HFF-Myc (cell line): ENCODE measurements around the gene ZSCAN20.
A peak's percentile ranks its signal among the peaks of the same experiment; 100 is the strongest.

Experiments
- DNase-seq: peaks from one replicate; pipeline ENCODE4 v3.0.0-alpha.2; 2011; ENCODE audit warnings: low read depth; ENCODE audit errors: extremely low read depth
- H3K4me3 ChIP-seq: replicated peaks from 2 replicates; pipeline ENCODE4 v1.5.1; 2011; ENCODE audit warnings: low read depth, mild to moderate bottlenecking, control low read depth, low read length
- TF ChIP-seq, protein P1 (sequence below): IDR thresholded peaks from 2 replicates; pipeline ENCODE4 v1.5.1; 2012; ENCODE audit warnings: mild to moderate bottlenecking, low read depth, low read length, control low read depth; ENCODE audit errors: missing control alignments

The ZSCAN20 gene

DNA sequence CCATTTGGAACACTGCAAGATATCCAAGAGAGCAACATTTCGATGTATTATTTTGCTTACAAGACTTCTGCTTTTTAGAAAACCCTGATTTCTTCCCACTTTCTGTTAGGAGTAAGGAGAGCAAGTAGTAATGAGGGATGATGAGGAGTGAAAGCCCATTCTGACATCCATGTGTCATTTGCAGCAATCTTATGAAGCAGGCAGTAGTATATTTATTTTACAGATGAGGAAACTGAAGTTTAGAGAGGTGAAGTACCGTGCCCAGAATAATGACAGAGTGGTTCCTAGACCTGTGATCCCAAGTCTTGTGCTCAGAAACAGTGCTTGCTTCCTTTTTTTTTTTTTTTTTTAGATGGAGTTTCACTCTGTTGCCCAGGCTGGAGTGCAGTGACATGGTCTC, 7.1 kb upstream of the ZSCAN20 start:
- TF ChIP-seq, protein P1, sequence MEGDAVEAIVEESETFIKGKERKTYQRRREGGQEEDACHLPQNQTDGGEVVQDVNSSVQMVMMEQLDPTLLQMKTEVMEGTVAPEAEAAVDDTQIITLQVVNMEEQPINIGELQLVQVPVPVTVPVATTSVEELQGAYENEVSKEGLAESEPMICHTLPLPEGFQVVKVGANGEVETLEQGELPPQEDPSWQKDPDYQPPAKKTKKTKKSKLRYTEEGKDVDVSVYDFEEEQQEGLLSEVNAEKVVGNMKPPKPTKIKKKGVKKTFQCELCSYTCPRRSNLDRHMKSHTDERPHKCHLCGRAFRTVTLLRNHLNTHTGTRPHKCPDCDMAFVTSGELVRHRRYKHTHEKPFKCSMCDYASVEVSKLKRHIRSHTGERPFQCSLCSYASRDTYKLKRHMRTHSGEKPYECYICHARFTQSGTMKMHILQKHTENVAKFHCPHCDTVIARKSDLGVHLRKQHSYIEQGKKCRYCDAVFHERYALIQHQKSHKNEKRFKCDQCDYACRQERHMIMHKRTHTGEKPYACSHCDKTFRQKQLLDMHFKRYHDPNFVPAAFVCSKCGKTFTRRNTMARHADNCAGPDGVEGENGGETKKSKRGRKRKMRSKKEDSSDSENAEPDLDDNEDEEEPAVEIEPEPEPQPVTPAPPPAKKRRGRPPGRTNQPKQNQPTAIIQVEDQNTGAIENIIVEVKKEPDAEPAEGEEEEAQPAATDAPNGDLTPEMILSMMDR, result no peak
- no peak overlapping the region for H3K4me3 ChIP-seq
- no peak for DNase-seq

DNA sequence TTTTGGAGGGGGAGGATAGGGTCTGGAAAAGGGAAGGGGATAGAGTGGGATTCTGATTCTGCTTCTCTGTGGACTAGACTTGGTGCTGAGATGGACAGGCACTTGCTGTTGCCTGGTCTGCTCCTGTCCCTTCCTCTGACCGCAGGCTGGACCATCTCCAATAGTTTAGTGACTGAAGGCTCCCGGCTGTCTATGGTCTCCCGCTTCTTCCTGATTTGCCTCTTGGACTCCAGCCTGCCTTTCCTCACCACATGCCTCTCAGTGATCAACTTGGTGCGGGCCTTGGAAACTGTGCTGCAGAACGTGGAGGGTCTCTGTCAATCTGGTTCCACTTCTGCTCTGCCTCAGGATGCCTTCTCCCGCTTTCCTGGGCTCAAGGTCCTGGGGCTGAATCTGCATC, 6.3 kb upstream of the ZSCAN20 start:
- no peak for DNase-seq
- TF ChIP-seq, protein P1, result no peak
- H3K4me3 ChIP-seq, result no peak overlapping the region

DNA sequence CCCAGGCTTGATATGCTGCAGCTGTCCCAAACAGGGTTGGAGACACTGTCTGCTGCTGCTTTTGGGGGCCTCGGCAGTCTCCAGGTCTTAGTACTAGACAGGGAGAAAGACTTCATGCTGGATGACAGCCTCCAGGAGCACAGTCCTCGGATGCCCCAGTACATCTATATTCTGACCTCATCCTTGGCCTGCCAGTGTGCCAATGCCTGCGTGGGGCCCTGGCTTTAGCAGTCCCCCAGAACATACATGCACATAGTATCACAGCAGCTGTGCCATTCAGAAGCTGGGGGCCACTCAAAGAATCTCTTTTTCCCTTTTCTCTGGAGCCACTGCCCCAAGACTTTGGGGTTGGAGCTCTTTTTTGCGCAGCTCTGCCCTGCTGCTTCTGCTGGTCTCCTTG, 4.4 kb upstream of the ZSCAN20 start:
- H3K4me3 ChIP-seq, result no peak overlapping the region
- DNase-seq, result no peak
- TF ChIP-seq, protein P1, result no peak

DNA sequence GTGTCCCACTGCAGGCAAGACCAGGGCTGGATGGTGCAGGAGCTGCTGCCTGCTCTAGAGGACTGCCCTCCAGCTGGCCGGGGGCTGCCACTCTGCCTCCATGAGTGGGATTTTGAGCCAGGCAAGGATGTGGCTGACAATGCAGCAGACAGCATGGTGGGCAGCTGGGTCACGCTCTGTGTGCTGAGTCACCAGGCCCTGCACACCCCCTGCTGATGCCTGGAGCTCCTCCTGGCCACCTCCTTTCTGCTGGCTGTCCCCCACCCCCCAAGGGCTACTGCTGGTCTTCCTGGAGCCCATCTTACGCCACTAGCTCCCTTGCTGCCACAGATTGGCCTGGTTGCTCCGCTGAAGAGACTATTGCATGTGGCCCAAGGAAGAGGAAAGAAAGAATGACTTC, 3.9 kb upstream of the ZSCAN20 start:
- TF ChIP-seq, protein P1, result no peak
- no peak for DNase-seq
- no peak overlapping the region for H3K4me3 ChIP-seq

DNA sequence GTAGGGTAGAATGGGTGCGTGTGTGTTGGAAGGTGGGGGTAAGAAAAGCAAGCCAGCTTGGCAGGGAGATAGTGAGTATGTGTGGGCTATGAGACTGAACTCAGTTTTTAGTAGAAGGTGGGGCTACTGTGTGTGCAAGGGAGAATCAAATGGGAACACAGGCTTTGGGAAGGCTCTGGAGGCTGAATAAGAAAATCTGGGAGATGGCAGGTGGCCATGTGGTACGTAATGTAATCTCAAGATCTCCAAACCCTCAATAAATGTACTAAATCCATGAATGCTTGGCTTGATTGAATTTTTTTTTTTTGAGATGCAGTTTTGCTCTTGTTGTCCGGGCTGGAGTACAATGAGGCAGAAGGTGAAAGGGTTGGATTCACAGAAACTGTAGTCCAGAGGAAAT, 3.5 kb upstream of the ZSCAN20 start:
- no peak for DNase-seq
- TF ChIP-seq, protein P1, result no peak
- no peak overlapping the region for H3K4me3 ChIP-seq

GRCh38 chr1:33469691-33470090, 2.8 kb upstream of the ZSCAN20 start:
- DNase-seq, result no peak
- no peak overlapping the region for H3K4me3 ChIP-seq
- TF ChIP-seq, protein P1, result no peak

GRCh38 chr1:33470495-33471012, 1.9 kb upstream of the ZSCAN20 start:
- peak; percentile 65 for DNase-seq
- TF ChIP-seq, protein P1, result peak; percentile 86
- H3K4me3 ChIP-seq, result no peak overlapping the region
